Testis (tissue), 3 donors: ENCODE results near the gene KCTD21. TPM values are rescaled to one million over a fixed set of nuclear protein-coding genes. Genes with fewer than 3 reads are reported as not detected.
"Not testable (repeated sequence)": the region's sequence is repeated elsewhere in the genome, so short reads cannot be mapped to it uniquely, and the experiment has no call there.

ENCODE experiments used
- DNase-seq: peaks from one replicate; pipeline ENCODE4 v3.0.0-alpha.2; 2019
- H3K27ac ChIP-seq, 2 donors: fragments of 200-600 bp; sonication (generic); one replicate each; pipeline ENCODE4 v1.5.1; 2019
- H3K27me3 ChIP-seq: fragments of 200-600 bp; sonication (generic); one replicate; pipeline ENCODE4 v1.5.1; 2019
- H3K36me3 ChIP-seq: fragments of 200-600 bp; sonication (generic); one replicate; pipeline ENCODE4 v1.5.1; 2017; ENCODE audit warnings: low read depth; ENCODE audit errors: missing control alignments
- H3K4me1 ChIP-seq: fragments of 200-600 bp; sonication (generic); one replicate; pipeline ENCODE4 v1.5.1; 2019
- H3K4me3 ChIP-seq, 2 donors: fragments of 200-600 bp; sonication (generic); one replicate each; pipeline ENCODE4 v1.5.1; 2017 to 2019
- H3K9me3 ChIP-seq: fragments of 200-600 bp; sonication (generic); one replicate; pipeline ENCODE4 v1.5.1; 2017
- CTCF ChIP-seq, 3 experiments: fragments of 450-650 bp in 2 of 3; fragments of 200-600 bp in 1 of 3; sonication (generic) in 1 of 3; IDR thresholded peaks; one replicate each; pipeline ENCODE4 v1.5.1; 2016 to 2019; ENCODE audit warnings: antibody characterized with exemption in 3 of 3, mild to moderate bottlenecking in 2 of 3, moderate library complexity in 1 of 3
- POLR2A ChIP-seq: fragments of 450-650 bp; IDR thresholded peaks from one replicate; pipeline ENCODE4 v1.6.1; 2017; ENCODE audit warnings: antibody characterized with exemption, mild to moderate bottlenecking, moderate library complexity
- WGBS, 2 donors: methylation state at CpG; one replicate each; pipeline ENCODE4 v1.1.5; 2018; 5-methylcytosine and 5-hydroxymethylcytosine counted together
- intact Hi-C: fragments of 100-400 bp; cut with DNase I; formaldehyde crosslinking; loops from one replicate; pipeline ENCODE4 v1.15.1; 2023; ENCODE audit warnings: low total_unique reads
- polyA plus RNA-seq: library from polyadenylated mRNA; stranded (reverse); fragments of 350-450 nt; fragmentation: Illumina TruSeq; extraction: RNeasy Lipid Tissue Mini Kit (QIAGEN cat#74804); gene quantifications from one replicate; pipeline ENCODE4 v1.2.3, GENCODE V29; 2014; ENCODE audit warnings: low read depth, low replicate concordance; ENCODE audit not compliant: insufficient read depth
- total RNA-seq, 2 donors: library from RNA; depleted of rRNA; stranded (reverse); fragments of >200 nt; gene quantifications; one replicate each; pipeline ENCODE4 v1.2.3, GENCODE V29; 2016

The KCTD21 gene
- total and polyA plus RNA-seq, 3 donors from 2014 or later = 10.2 to 14.7 (median 14.2) TPM

GRCh38 chr11:78177216-78177615 lies 11.2 kb downstream of the KCTD21 start:
- H3K9me3 ChIP-seq = no peaks in the 10 kb centered on the region
- H3K36me3 ChIP-seq = no peaks in the 10 kb centered on the region
- 86 to 92% methylated on average over 6 to 7 of the region's 7 CpGs for WGBS, 2 donors
- no peaks in the 10 kb centered on the region for H3K4me1 ChIP-seq
- no peak overlapping the region for H3K27ac ChIP-seq
- intact Hi-C loops = no loop called here
- DNase-seq = no peak
- TF ChIP-seq CTCF (IDR thresholded peaks at IDR 0.05) (no peak), POLR2A (no peak)
- no peaks in the 10 kb centered on the region for H3K27me3 ChIP-seq
- no peak overlapping the region for H3K4me3 ChIP-seq

- H3K9me3 ChIP-seq = no peaks in the 10 kb centered on the region
- no peaks in the 10 kb centered on the region for H3K4me1 ChIP-seq
- intact Hi-C loops = no loop called here
- H3K4me3 ChIP-seq = no peak overlapping the region
- WGBS, 2 donors = 89 to 96% methylated on average over 10 of the region's 10 CpGs
- no peaks in the 10 kb centered on the region for H3K36me3 ChIP-seq
- TF ChIP-seq CTCF (IDR thresholded peaks at IDR 0.05) (no peak), POLR2A (no peak)
- no peak overlapping the region for H3K27ac ChIP-seq
- no peak for DNase-seq
- H3K27me3 ChIP-seq = no peaks in the 10 kb centered on the region
These were observed 11.8 kb downstream of the KCTD21 start for GRCh38 chr11:78176605-78177141.

- intact Hi-C loops, H3K27me3 ChIP-seq, H3K27ac ChIP-seq, H3K4me1 ChIP-seq, DNase-seq, H3K4me3 ChIP-seq, H3K36me3 ChIP-seq, H3K9me3 ChIP-seq: not testable (repeated sequence)
- WGBS, 2 donors = 100% methylated on average over 3 of the region's 3 CpGs
These were observed 12.6 kb downstream of the KCTD21 start for GRCh38 chr11:78175862-78176261.

GRCh38 chr11:78171951-78172350 lies 16.5 kb downstream of the KCTD21 start:
- WGBS, 2 donors = 89 to 90% methylated on average over 3 to 5 of the region's 6 CpGs
- no peak overlapping the region for H3K27ac ChIP-seq
- intact Hi-C loops = no loop called here

GRCh38 chr11:78170874-78171549 lies 17.4 kb downstream of the KCTD21 start:
- Histone ChIP-seq H3K27me3 (no peaks in the 10 kb centered on the region), H3K27ac (peak overlapping the region in 1 of 2 donors; percentile 87), H3K4me3 (no peak overlapping the region), H3K4me1 (peaks cover 29% of the 10 kb centered on the region), H3K9me3 (no peaks in the 10 kb centered on the region), H3K36me3 (no peaks in the 10 kb centered on the region)
- intact Hi-C loops = no loop called here
- 68 to 83% methylated on average over 7 of the region's 7 CpGs for WGBS, 2 donors
- TF ChIP-seq POLR2A (no peak), CTCF (IDR thresholded peaks at IDR 0.05) (no peak)
- no peak for DNase-seq

More at GRCh38 chr11:78171951-78172350, 16.5 kb downstream of the KCTD21 start:
- H3K9me3 ChIP-seq = no peaks in the 10 kb centered on the region
- no peak for DNase-seq
- TF ChIP-seq CTCF (IDR thresholded peaks at IDR 0.05) (no peak), POLR2A (no peak)
- no peaks in the 10 kb centered on the region for H3K36me3 ChIP-seq
- H3K4me1 ChIP-seq = peaks cover 22% of the 10 kb centered on the region
- H3K27me3 ChIP-seq = no peaks in the 10 kb centered on the region
- no peak overlapping the region for H3K4me3 ChIP-seq
